Epithelial cell of alveolus of lung (primary cell): ENCODE data around the gene BUB3. TPM values are rescaled to one million over a fixed set of nuclear protein-coding genes. Genes with fewer than 3 reads are reported as not detected.

Experiments used
- total RNA-seq: library from RNA; depleted of rRNA; stranded (reverse); fragments of >200 nt; gene quantifications from 2 replicates; pipeline ENCODE4 v1.2.1, GENCODE V29; 2015

The BUB3 gene, protein sequence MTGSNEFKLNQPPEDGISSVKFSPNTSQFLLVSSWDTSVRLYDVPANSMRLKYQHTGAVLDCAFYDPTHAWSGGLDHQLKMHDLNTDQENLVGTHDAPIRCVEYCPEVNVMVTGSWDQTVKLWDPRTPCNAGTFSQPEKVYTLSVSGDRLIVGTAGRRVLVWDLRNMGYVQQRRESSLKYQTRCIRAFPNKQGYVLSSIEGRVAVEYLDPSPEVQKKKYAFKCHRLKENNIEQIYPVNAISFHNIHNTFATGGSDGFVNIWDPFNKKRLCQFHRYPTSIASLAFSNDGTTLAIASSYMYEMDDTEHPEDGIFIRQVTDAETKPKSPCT
- total RNA-seq, result 116 and 131 TPM in 2 replicates

DNA sequence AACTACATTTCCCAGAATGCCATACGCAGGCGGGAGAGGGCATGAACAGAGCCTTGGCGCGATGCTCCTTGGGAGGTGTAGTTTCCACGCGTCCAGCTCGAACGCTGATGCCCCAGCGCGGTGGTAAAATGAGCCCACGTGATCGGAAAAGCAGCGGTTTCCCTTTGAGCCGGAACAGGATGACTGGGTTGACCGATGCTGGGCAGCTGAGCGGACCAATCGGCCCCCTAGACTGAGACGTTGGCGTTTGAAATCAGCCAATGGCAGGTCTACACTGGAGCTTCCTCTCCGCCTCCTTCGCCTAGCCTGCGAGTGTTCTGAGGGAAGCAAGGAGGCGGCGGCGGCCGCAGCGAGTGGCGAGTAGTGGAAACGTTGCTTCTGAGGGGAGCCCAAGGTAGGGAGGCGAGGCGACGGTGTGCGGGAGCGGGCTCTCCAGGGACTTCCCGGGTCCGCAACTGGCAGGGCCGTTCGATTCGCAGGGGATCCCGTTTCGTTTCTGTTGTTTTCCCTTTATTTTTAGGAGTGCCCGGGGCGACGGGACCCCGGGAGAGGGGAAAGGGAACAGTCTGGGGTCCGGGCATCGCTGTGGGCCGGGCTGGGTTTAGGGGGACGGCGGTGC is at the start of gene BUB3:
Gene BUB3, plus strand, starts transcription at position 311 of the 619 bp plus-strand sequence. CDS start 516 bp downstream, outside the sequence.

DNA sequence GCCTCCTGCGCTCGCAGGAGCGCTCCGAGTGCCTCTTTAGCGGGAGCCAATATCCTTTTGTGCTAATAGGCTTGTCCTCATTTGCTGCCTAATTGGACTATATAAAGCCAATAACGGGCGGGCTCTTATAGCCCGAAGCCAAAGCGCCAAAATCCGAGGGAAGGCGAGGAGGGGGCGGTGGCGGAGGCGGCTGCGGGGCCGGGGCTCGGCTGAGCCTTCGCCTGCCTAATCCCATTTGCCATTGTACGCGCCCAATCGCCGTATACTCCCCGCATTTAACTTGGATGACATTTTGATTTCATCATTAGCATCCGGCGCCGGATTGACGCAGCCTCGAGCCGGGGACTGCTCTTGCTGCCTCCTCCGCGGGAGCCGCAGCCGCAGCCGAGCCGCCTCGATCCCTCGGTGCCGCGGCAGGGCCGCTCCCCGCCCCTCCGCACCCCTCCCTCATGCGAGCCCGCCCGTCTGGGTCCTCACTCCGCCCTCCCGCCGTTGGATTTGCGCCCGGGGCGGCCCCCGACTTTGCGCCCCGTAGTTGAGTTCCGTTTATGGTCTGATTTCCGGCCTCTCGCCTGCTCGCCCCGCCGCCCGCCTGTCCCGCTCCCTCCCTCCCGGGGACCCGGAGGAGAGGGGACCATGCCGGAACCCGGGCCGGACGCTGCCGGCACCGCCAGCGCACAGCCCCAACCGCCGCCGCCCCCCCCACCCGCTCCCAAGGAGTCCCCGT is 18.6 kb upstream of the BUB3 start, which contains the start of gene HMX3:
Gene HMX3, plus strand, starts transcription at position 556 of the 727 bp plus-strand sequence. Its CDS starts 81 bp downstream, at position 637.

DNA sequence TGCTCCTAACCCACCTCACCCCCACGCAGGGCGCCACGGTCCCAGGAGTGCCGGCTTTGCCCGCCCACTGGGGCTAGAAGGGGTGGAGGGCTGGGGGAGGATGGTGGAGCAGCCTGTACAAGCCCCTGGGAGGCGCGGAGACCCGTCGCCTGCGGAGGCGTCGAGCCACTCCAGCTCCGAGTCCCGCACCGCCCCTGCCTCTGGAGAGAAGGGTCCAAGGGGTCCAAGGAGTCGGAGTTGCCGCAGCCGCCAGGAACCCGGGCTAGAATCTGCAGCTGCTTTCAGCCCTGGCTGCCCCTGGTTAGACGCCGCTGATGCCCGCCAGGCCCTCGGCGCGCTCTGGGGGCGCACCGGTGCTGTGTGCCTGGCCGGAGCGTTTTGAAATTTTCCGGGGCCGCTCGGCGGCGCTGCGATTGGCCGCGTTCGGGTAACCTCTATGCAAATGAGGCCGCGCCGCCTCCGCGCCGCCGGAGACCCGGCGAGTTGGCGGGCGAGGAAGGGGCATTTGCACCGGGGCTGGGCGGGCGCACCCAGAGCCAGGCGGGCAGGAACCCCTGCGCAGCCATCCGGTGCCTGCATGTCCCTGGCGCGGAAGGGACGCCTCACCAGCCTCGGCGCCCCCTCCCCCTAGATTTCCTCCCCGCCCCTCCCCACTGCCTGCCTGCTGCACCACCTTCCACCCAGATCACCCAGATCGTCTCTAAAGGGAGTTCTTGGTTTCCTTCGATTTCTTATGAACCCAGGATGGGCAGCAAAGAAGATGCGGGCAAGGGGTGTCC is 6.4 kb upstream of the BUB3 start, which contains the start of gene HMX2:
Gene HMX2, plus strand, starts transcription at position 502 of the 779 bp plus-strand sequence. Its CDS starts 243 bp downstream, at position 745.

Other genes with a start within 250 kb of the BUB3 start
- not detected in 2 replicates for gene FAM24A, start 243.8 kb upstream of the BUB3 start, total RNA-seq
- 5.1 and 6.1 TPM in 2 replicates for gene C10orf88, start 200.2 kb upstream of the BUB3 start, total RNA-seq
- 4.9 and 5.7 TPM in 2 replicates for gene PSTK, start 174.0 kb upstream of the BUB3 start, total RNA-seq
- gene IKZF5, start 145.6 kb upstream of the BUB3 start, total RNA-seq, result 1.9 and 7.7 TPM in 2 replicates
- 2.8 and 6.1 TPM in 2 replicates for gene ACADSB, start 145.4 kb upstream of the BUB3 start, total RNA-seq
- gene HMX3, start 18.4 kb upstream of the BUB3 start, total RNA-seq, result not detected in 2 replicates
- gene HMX2, start 6.3 kb upstream of the BUB3 start, total RNA-seq, result not detected in 2 replicates